Trophoblast cell (in vitro differentiated cells and primary cell): ENCODE results near the gene GALNT18.

Experiments used
- DNase-seq, 2 donors: peaks; one replicate each; pipeline ENCODE4 v3.0.0-alpha.2; 2016
- H2AFZ ChIP-seq: 2 replicates; pipeline ENCODE4 v1.6.1; 2013; ENCODE audit warnings: low read length, moderate library complexity, mild to moderate bottlenecking; ENCODE audit not compliant: insufficient read depth, poor library complexity
- H2AK5ac ChIP-seq: 2 replicates; pipeline ENCODE4 v1.6.1; 2013; ENCODE audit warnings: mild to moderate bottlenecking, low read length
- H2BK120ac ChIP-seq: 2 replicates; pipeline ENCODE4 v1.6.1; 2013; ENCODE audit warnings: low read length, mild to moderate bottlenecking, moderate library complexity; ENCODE audit not compliant: insufficient read depth, poor library complexity
- H2BK12ac ChIP-seq: 2 replicates; pipeline ENCODE4 v1.6.1; 2013; ENCODE audit warnings: mild to moderate bottlenecking, low read length, moderate library complexity
- H2BK5ac ChIP-seq: 2 replicates; pipeline ENCODE4 v1.6.1; 2013; ENCODE audit warnings: low read length, low read depth, moderate library complexity, mild to moderate bottlenecking; ENCODE audit not compliant: poor library complexity
- H3K14ac ChIP-seq: 2 replicates; pipeline ENCODE4 v1.6.1; 2013; ENCODE audit warnings: mild to moderate bottlenecking, low read length
- H3K18ac ChIP-seq: 2 replicates; pipeline ENCODE4 v1.6.1; 2013; ENCODE audit warnings: mild to moderate bottlenecking, low read length
- H3K23ac ChIP-seq: 2 replicates; pipeline ENCODE4 v1.6.1; 2013; ENCODE audit warnings: low read length
- H3K27ac ChIP-seq: 2 replicates; pipeline ENCODE4 v1.5.1; 2013; ENCODE audit warnings: low read depth, mild to moderate bottlenecking, inconsistent platforms, low read length, moderate library complexity
- H3K27me3 ChIP-seq: 2 replicates; pipeline ENCODE4 v1.6.1; 2013; ENCODE audit warnings: inconsistent platforms, mild to moderate bottlenecking, low read length, moderate library complexity; ENCODE audit not compliant: insufficient read depth
- H3K36me3 ChIP-seq, 2 experiments: 1 replicate in 1 of 2; 2 replicates in 1 of 2; pipeline ENCODE4 v1.6.1; 2013; ENCODE audit warnings: low read length in 2 of 2, mild to moderate bottlenecking in 2 of 2, moderate library complexity in 1 of 2; ENCODE audit not compliant: insufficient read depth in 2 of 2, control insufficient read depth in 1 of 2
- H3K4ac ChIP-seq: 2 replicates; pipeline ENCODE4 v1.6.1; 2013; ENCODE audit warnings: low read depth, mild to moderate bottlenecking, low read length, moderate library complexity
- H3K4me1 ChIP-seq, 2 experiments: 1 replicate in 1 of 2; 2 replicates in 1 of 2; pipeline ENCODE4 v1.6.1; 2013; ENCODE audit warnings: low read length in 2 of 2, mild to moderate bottlenecking in 2 of 2, moderate library complexity in 1 of 2; ENCODE audit not compliant: insufficient read depth in 2 of 2, control insufficient read depth in 1 of 2
- H3K4me2 ChIP-seq: 2 replicates; pipeline ENCODE4 v1.6.1; 2013; ENCODE audit warnings: inconsistent platforms, mild to moderate bottlenecking, low read length, moderate library complexity
- H3K4me3 ChIP-seq: 2 replicates; pipeline ENCODE4 v1.5.1; 2013; ENCODE audit warnings: mild to moderate bottlenecking, low read depth, low read length, inconsistent platforms
- H3K79me1 ChIP-seq: one replicate; pipeline ENCODE4 v1.6.1; 2013; ENCODE audit warnings: low read length
- H3K79me2 ChIP-seq: 2 replicates; pipeline ENCODE4 v1.6.1; 2013; ENCODE audit warnings: low read length, mild to moderate bottlenecking; ENCODE audit not compliant: control insufficient read depth, insufficient read depth, poor library complexity
- H3K9ac ChIP-seq: 2 replicates; pipeline ENCODE4 v1.6.1; 2013; ENCODE audit warnings: mild to moderate bottlenecking, low read length
- H3K9me3 ChIP-seq: 2 replicates; pipeline ENCODE4 v1.6.1; 2013; ENCODE audit warnings: low read depth, mild to moderate bottlenecking, control low read depth, inconsistent platforms, low read length; ENCODE audit not compliant: insufficient read depth
- H4K12ac ChIP-seq: 2 replicates; pipeline ENCODE4 v1.6.1; 2013; ENCODE audit warnings: low read depth, mild to moderate bottlenecking, low read length, moderate library complexity
- H4K8ac ChIP-seq: 2 replicates; pipeline ENCODE4 v1.6.1; 2013; ENCODE audit warnings: low read depth, mild to moderate bottlenecking, low read length, moderate library complexity
- H4K91ac ChIP-seq: one replicate; pipeline ENCODE4 v1.6.1; 2013; ENCODE audit warnings: low read depth, mild to moderate bottlenecking, low read length, moderate library complexity
- WGBS: extraction: QIAGEN DNeasy Blood & Tissue Kit; methylation state at CpG from one replicate; pipeline ENCODE4 v1.1.7; 2013; ENCODE audit warnings: missing lambda C conversion rate; ENCODE audit not compliant: insufficient read length, insufficient coverage; ENCODE audit errors: extremely low coverage; 5-methylcytosine and 5-hydroxymethylcytosine counted together

GALNT18 gene

GRCh38 chr11:11401960-11402535 is 219.8 kb downstream of the GALNT18 start:
- Histone ChIP-seq H3K27me3 (no peaks in the 10 kb centered on the region), H3K4me2 (no peak overlapping the region), H2AK5ac (no peak overlapping the region), H3K36me3 (no peaks in the 10 kb centered on the region), H3K9me3 (no peaks in the 10 kb centered on the region), H2BK120ac (no peak overlapping the region), H4K8ac (no peak overlapping the region), H4K91ac (no peak overlapping the region), H3K4ac (no peak overlapping the region), H3K14ac (no peak overlapping the region), H3K27ac (no peak overlapping the region), H3K4me3 (no peak overlapping the region), H2AFZ (no peak overlapping the region), H3K23ac (no peak overlapping the region), H3K79me2 (no peaks in the 10 kb centered on the region), H3K9ac (no peak overlapping the region), H3K4me1 (peaks cover 19 to 24% of the 10 kb centered on the region in 2 experiments), H2BK5ac (no peak overlapping the region), H4K12ac (no peak overlapping the region), H3K18ac (no peak overlapping the region), H3K79me1 (peaks cover 4% of the 10 kb centered on the region), H2BK12ac (no peak overlapping the region)
- WGBS: no CpG with 5 or more reads among the region's 3 CpGs
- DNase-seq: no peak

DNA sequence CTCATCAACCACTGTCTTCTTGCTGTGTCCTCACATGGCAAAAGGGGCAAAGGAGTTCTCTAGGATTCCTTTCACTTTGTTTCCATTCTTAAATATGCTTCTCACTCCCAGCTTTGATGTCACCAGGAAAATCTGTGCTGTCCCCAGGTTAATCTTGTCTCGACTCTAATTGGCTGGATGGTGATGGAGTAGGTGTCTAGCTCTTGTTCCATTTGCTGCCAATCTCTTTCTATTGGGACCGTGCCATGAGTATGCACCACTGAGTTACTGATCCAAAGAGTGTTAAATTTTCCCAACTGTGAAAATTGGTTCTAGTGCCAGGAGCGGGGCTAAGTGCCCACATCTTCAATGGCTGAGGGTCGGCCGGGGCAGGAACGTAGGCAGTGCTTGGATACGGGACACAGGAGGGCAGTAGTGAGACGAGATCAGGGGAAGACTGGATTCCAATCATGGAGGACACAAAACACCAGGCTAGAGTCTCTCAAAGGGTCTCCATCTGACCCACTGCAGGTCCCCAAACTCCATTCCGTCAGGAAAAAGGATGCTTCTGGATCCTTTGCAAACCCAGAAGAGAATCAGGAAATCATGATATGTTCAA is 221.1 kb downstream of the GALNT18 start:
- H2AK5ac ChIP-seq: no peak overlapping the region
- no peak overlapping the region for H4K8ac ChIP-seq
- no CpG with 5 or more reads among the region's 9 CpGs for WGBS

DNA sequence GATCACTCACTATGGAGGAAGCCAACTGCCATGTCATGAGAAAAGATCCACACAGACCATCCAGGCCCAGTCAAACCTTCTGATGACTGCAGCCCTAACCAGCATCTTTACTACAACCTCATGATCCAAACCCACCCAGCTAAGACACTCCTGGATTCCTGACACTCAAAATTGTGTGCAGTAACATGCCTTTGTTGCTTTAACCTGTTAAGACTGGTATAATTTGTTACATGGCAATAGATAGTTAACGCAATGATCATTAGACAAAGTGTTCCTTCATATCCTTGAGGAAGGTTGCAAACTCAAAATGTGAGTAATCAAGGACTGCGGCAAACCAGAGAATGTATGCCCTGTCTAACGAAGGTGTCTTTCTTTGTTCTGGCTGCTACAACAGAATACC is 221.7 kb downstream of the GALNT18 start:
- Histone ChIP-seq H4K12ac (no peak overlapping the region), H2BK12ac (no peak overlapping the region), H3K14ac (no peak overlapping the region), H2BK120ac (no peak overlapping the region), H3K9ac (no peak overlapping the region), H3K27me3 (no peaks in the 10 kb centered on the region), H3K79me1 (peaks cover 4% of the 10 kb centered on the region), H2AFZ (no peak overlapping the region), H3K9me3 (no peaks in the 10 kb centered on the region), H3K36me3 (no peaks in the 10 kb centered on the region), H3K4ac (no peak overlapping the region), H2AK5ac (no peak overlapping the region), H4K91ac (no peak overlapping the region), H4K8ac (no peak overlapping the region), H3K23ac (no peak overlapping the region), H3K18ac (no peak overlapping the region), H3K4me3 (no peak overlapping the region), H3K4me1 (peaks cover 13 to 14% of the 10 kb centered on the region in 2 experiments), H3K27ac (no peak overlapping the region), H2BK5ac (no peak overlapping the region), H3K4me2 (no peak overlapping the region), H3K79me2 (no peaks in the 10 kb centered on the region)
- DNase-seq: no peak
- WGBS: no CpG with 5 or more reads among the region's 3 CpGs

More for the DNA sequence above, 221.1 kb downstream of the GALNT18 start:
- H3K27me3 ChIP-seq: no peaks in the 10 kb centered on the region
- no peak overlapping the region for H2BK12ac ChIP-seq
- H3K4me1 ChIP-seq: peaks cover 15 to 16% of the 10 kb centered on the region in 2 experiments
- H4K91ac ChIP-seq: no peak overlapping the region
- H2AFZ ChIP-seq: no peak overlapping the region
- no peak overlapping the region for H3K23ac ChIP-seq
- H3K27ac ChIP-seq: no peak overlapping the region
- no peak overlapping the region for H2BK120ac ChIP-seq
- no peak overlapping the region for H3K9ac ChIP-seq
- H3K36me3 ChIP-seq: no peaks in the 10 kb centered on the region
- H3K4ac ChIP-seq: no peak overlapping the region
- no peaks in the 10 kb centered on the region for H3K79me2 ChIP-seq
- no peak overlapping the region for H2BK5ac ChIP-seq
- no peak overlapping the region for H3K4me3 ChIP-seq
- H3K79me1 ChIP-seq: peaks cover 4% of the 10 kb centered on the region
- no peak overlapping the region for H3K14ac ChIP-seq
- no peak overlapping the region for H3K4me2 ChIP-seq
- H3K9me3 ChIP-seq: no peaks in the 10 kb centered on the region
- H4K12ac ChIP-seq: no peak overlapping the region
- peak in 1 of 2 donors; percentile 44 for DNase-seq
- H3K18ac ChIP-seq: no peak overlapping the region

- H3K79me2 ChIP-seq: no peaks in the 10 kb centered on the region
- H4K12ac ChIP-seq: no peak overlapping the region
- no peak overlapping the region for H2BK12ac ChIP-seq
- no peak overlapping the region for H3K4me2 ChIP-seq
- H3K18ac ChIP-seq: no peak overlapping the region
- H3K27me3 ChIP-seq: no peaks in the 10 kb centered on the region
- no peak overlapping the region for H4K91ac ChIP-seq
- H2AK5ac ChIP-seq: no peak overlapping the region
- H2BK5ac ChIP-seq: no peak overlapping the region
- no peaks in the 10 kb centered on the region for H3K36me3 ChIP-seq
- H3K4ac ChIP-seq: no peak overlapping the region
- no peak overlapping the region for H2AFZ ChIP-seq
- no CpG with 5 or more reads among the region's 3 CpGs for WGBS
- no peak overlapping the region for H3K4me3 ChIP-seq
- no peak overlapping the region for H4K8ac ChIP-seq
- no peak overlapping the region for H2BK120ac ChIP-seq
- H3K27ac ChIP-seq: no peak overlapping the region
- DNase-seq: no peak
- no peaks in the 10 kb centered on the region for H3K9me3 ChIP-seq
- no peak overlapping the region for H3K9ac ChIP-seq
- no peak overlapping the region for H3K23ac ChIP-seq
- no peak overlapping the region for H3K14ac ChIP-seq
- no peaks in the 10 kb centered on the region for H3K4me1 ChIP-seq
- no peaks in the 10 kb centered on the region for H3K79me1 ChIP-seq
Observed at GRCh38 chr11:11397781-11398180, 224.0 kb downstream of the GALNT18 start.
